ENCODE data around the gene RBMS1.

Gene RBMS1

DNA sequence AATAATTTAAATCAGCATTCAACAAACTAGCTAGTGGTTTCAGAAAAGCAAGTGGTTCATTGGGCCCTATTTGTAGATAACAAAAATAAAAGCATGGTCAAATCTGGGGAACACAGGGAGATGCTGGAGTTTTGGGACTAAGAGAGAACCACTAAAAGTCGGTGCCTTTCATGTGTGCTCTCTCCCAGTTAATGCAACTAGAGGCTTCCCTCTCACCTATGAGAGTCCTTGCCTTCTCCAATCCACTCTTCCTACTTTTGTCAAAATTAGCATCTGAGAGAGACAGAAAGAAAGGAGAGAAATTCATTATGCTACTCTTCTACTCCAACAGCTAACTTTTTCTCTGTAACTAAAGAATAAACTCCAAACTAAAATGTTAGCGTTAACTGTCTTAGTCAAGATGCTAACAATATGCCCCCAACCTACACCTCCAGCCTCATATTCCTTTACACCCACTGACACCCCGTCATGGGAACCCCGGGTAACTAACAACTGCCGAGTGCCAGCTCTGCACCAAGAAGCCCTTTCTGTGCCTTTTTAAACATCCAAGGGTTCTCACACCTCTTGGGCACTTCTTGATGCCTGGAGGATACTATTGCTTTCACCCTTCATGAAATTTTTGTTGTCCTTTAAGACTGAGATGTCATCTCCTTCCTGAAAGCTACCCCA is 133.4 kb downstream of the RBMS1 start:
- H3K27me3 ChIP-seq (ENCODE audit: control insufficient read depth, low read length) = no peaks in the 10 kb centered on the region
- no peaks in the 10 kb centered on the region for H3K79me2 ChIP-seq (ENCODE audit: control insufficient read depth, low read length)
- no peak overlapping the region for H3K4me2 ChIP-seq (ENCODE audit: low read length)
- H3K9me2 ChIP-seq (replicated peaks; ENCODE audit: control insufficient read depth, low read length) = no peaks in the 10 kb centered on the region
- H3K9me3 ChIP-seq (ENCODE audit: control insufficient read depth, insufficient read depth, low read length) = no peaks in the 10 kb centered on the region
- no peaks in the 10 kb centered on the region for H4K20me1 ChIP-seq (ENCODE audit: control insufficient read depth, insufficient read depth, low read depth, low read length)
- H3K27ac ChIP-seq (ENCODE audit: low read depth, low read length) = no peak overlapping the region
- no peaks in the 10 kb centered on the region for H3K36me3 ChIP-seq (ENCODE audit: control insufficient read depth, low read length)
- no peaks in the 10 kb centered on the region for H3K4me1 ChIP-seq (ENCODE audit: control insufficient read depth, low read length)
- TF ChIP-seq CTCF (IDR thresholded peaks at IDR 0.05; ENCODE audit: low read depth, low read length, poor library complexity, severe bottlenecking) (no peak), EZH2phosphoT487 (IDR thresholded peaks at IDR 0.05; ENCODE audit: borderline replicate concordance, low read length) (no peak)
- H3F3A ChIP-seq (ENCODE audit: control insufficient read depth, insufficient read depth) = no peaks in the 10 kb centered on the region
- H3K4me3 ChIP-seq (ENCODE audit: low read length) = no peak overlapping the region

DNA sequence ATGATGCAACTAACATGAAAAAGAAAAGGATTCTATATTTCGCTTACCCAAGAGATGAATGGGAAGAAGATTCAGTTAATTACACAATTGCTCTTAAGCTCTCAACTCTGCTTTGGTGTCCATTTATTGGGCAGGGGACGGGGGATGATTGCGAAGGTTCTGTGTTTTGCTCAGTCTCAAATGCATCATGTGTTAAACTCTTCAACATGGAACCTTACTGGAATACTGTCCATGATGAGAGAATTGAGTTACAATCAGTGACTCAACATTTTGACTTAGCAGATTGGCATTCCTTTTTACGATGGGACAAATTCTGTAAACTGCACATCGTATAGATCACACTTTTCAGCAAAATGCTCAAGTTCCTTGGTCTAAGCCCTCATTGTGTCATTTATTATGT is 135.6 kb downstream of the RBMS1 start:
- H3K36me3 ChIP-seq (ENCODE audit: control insufficient read depth, low read length) = no peaks in the 10 kb centered on the region
- H3K79me2 ChIP-seq (ENCODE audit: control insufficient read depth, low read length) = no peaks in the 10 kb centered on the region
- no peaks in the 10 kb centered on the region for H3F3A ChIP-seq (ENCODE audit: control insufficient read depth, insufficient read depth)
- no peak overlapping the region for H3K4me3 ChIP-seq (ENCODE audit: low read length)
- no peak overlapping the region for H3K4me2 ChIP-seq (ENCODE audit: low read length)
- no peaks in the 10 kb centered on the region for H3K27me3 ChIP-seq (ENCODE audit: control insufficient read depth, low read length)
- H3K27ac ChIP-seq (ENCODE audit: low read depth, low read length) = no peak overlapping the region
- TF ChIP-seq EZH2phosphoT487 (IDR thresholded peaks at IDR 0.05; ENCODE audit: borderline replicate concordance, low read length) = no peak
- TF ChIP-seq CTCF (IDR thresholded peaks at IDR 0.05; ENCODE audit: low read depth, low read length, poor library complexity, severe bottlenecking) = no peak
- H4K20me1 ChIP-seq (ENCODE audit: control insufficient read depth, insufficient read depth, low read depth, low read length) = no peaks in the 10 kb centered on the region
- H3K9me3 ChIP-seq (ENCODE audit: control insufficient read depth, insufficient read depth, low read length) = no peaks in the 10 kb centered on the region
- no peaks in the 10 kb centered on the region for H3K9me2 ChIP-seq (replicated peaks; ENCODE audit: control insufficient read depth, low read length)
- H3K4me1 ChIP-seq (ENCODE audit: control insufficient read depth, low read length) = no peaks in the 10 kb centered on the region

DNA sequence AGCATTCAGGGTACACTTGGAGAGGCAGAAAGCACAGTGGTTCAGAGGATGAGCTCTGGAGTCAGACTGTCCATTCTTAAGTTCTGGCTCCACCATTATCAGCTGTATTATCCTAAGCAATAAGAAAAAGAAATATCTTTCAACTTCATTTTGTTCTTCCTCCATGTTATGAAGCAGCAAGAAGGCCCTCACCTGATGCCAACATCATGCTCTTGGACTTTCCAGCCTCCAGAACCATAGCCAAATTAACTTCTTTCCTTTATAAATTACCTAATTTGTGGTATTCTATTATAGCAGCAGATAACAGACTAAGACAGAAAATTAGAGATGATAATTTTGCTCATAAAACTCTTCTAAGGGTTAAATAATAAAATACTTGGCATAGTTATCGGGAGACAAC is 137.1 kb downstream of the RBMS1 start:
- Histone ChIP-seq H3K4me2 (ENCODE audit: low read length) (no peak overlapping the region), H3K9me3 (ENCODE audit: control insufficient read depth, insufficient read depth, low read length) (no peaks in the 10 kb centered on the region), H4K20me1 (ENCODE audit: control insufficient read depth, insufficient read depth, low read depth, low read length) (no peaks in the 10 kb centered on the region), H3K9me2 (replicated peaks; ENCODE audit: control insufficient read depth, low read length) (no peaks in the 10 kb centered on the region), H3K79me2 (ENCODE audit: control insufficient read depth, low read length) (no peaks in the 10 kb centered on the region), H3K27ac (ENCODE audit: low read depth, low read length) (no peak overlapping the region), H3K36me3 (ENCODE audit: control insufficient read depth, low read length) (no peaks in the 10 kb centered on the region), H3K27me3 (ENCODE audit: control insufficient read depth, low read length) (no peaks in the 10 kb centered on the region), H3K4me1 (ENCODE audit: control insufficient read depth, low read length) (no peaks in the 10 kb centered on the region), H3K4me3 (ENCODE audit: low read length) (no peak overlapping the region), H3F3A (ENCODE audit: control insufficient read depth, insufficient read depth) (no peaks in the 10 kb centered on the region)
- TF ChIP-seq CTCF (IDR thresholded peaks at IDR 0.05; ENCODE audit: low read depth, low read length, poor library complexity, severe bottlenecking) = no peak
- no peak for TF ChIP-seq EZH2phosphoT487 (IDR thresholded peaks at IDR 0.05; ENCODE audit: borderline replicate concordance, low read length)

Data from DOHH2 (cell line).